GM19455 (cell line): Measurements from ENCODE around the gene LMTK2.

Source experiments
- ATAC-seq: cut with Tn5 transposase; IDR thresholded peaks from one replicate; pipeline ENCODE4 v1.9.1; 2021; ENCODE audit not compliant: unreplicated experiment

LMTK2 gene

GRCh38 chr7:98106647-98107312 is at the start of gene LMTK2:
Gene LMTK2, plus strand, starts transcription at chr7:98106862. Its CDS starts 316 bp downstream, at chr7:98107178.
- peak; percentile 100 for ATAC-seq

GRCh38 chr7:98057157-98057556 is 49.5 kb upstream of the LMTK2 start:
- no peak for ATAC-seq

DNA sequence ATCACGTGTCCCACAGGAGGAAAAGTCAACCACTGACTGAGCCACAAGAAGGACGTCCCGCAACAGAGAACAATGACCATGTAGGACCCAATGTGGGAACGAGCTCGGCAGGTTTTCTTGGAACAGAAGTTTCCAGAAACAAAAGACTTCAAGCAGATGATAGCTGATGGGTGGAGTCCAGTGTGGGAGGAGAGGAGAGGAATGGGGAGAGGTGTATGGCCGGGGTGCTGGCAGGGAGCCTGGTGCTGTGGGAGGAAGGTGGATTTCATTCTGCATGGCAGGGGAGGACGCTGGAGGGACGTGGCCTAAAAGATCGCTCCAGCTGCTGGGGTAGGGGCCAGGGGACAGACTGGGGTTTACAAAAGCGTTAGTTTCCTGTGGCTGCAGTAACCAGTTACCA is 48.5 kb upstream of the LMTK2 start:
- ATAC-seq: no peak

GRCh38 chr7:98064233-98064632 is 42.4 kb upstream of the LMTK2 start:
- ATAC-seq: no peak

GRCh38 chr7:98066208-98066607 is 40.5 kb upstream of the LMTK2 start:
- no peak for ATAC-seq

GRCh38 chr7:98066934-98067507 is 39.6 kb upstream of the LMTK2 start:
- ATAC-seq: no peak

GRCh38 chr7:98073047-98073446 is 33.6 kb upstream of the LMTK2 start:
- no peak for ATAC-seq

DNA sequence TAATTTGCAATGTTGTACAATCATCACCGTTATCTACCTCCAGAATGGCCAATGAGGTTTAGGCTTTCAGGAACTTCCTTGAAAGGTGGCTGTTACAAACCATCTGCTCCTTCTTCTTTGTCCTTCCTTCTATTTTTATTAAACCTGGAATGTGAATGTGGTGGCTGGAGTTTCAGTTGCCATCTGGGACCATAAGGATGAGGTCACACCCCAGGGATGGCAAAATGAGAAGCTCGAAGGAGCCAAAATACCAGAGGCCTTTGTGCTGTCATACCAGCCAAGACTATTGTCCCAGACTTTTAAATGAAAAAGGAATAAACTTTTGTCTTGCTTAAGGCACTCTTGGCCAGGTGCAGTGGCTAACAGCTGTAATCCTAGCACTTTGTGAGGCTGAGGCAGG is 30.9 kb upstream of the LMTK2 start:
- no peak for ATAC-seq

DNA sequence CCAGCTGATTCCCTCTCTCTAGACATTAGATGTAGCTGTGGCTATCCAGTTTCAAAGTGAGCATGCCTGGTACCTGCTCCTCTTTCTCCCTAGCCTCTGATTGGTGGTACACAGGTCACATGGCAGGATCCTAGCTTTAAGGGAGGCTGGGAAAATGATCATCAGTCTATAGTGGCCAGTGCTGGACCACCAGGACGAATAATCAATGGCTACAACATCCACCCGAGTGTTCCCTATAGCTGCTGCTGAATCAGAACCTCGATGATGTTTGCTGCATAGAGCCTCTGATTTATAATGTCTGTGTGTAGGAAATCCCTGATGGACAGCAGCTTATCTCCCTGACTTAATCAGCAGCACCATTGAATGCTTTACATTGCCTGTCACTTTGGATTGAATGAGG is 28.9 kb upstream of the LMTK2 start:
- ATAC-seq: no peak

- no peak for ATAC-seq
These were observed 28.3 kb upstream of the LMTK2 start for GRCh38 chr7:98078197-98078870.

DNA sequence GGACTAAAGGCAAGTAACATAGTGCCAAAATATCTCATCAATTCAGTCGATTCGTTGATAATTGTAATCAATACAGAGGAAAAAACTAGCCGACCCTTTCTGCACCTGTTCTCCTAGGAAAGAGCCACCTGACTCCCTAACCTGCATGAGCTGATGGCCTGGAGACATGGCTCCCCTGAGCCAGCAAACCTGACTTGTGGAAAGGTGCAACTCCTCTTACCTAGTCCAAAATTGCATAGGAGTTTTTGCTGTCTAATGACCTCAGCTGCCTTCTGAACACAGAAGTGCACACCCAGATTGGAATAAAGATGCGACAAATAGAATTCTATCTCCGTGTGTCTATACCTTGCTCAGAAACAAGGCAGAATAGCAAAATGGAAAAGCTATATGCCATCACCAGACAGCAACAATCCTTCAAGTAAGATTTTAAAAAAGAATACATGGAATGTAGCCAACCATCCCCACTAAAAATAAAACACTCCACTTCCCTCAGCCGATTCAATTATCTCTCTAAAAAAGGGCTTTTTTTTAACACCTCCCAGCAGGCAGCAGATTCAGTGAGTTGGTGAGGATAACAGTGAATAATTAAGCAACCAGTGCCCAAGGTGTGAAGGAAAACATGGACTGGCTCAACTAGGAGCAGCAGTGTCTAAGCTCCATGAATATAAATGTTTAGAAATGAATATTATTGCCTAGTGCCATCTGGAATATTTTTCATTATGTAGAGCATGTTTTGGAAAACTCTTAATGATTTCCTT is 26.6 kb upstream of the LMTK2 start:
- ATAC-seq: no peak

GRCh38 chr7:98081319-98081718 is 25.3 kb upstream of the LMTK2 start:
- no peak for ATAC-seq

DNA sequence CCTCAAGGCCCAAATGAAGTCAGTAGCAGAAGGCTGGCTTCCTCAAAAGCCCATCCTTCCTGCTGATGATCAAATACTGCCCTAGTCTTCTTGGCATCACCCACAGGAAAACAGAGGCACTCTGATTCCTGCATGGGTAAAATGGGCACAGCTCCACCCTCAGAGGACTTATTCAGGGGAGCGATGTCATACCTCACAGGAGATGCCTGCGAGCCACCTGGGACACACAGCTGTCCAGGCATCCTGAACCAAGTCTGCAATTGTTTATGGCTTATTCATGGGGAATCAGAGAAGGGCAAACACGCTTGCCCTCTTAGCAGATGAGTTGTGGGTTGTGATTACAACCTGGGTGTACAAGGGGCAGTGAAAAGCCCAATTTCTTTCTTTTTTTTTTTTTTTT is 22.0 kb upstream of the LMTK2 start:
- no peak for ATAC-seq

- ATAC-seq: no peak
These were observed 21.0 kb upstream of the LMTK2 start for GRCh38 chr7:98085674-98086073.

DNA sequence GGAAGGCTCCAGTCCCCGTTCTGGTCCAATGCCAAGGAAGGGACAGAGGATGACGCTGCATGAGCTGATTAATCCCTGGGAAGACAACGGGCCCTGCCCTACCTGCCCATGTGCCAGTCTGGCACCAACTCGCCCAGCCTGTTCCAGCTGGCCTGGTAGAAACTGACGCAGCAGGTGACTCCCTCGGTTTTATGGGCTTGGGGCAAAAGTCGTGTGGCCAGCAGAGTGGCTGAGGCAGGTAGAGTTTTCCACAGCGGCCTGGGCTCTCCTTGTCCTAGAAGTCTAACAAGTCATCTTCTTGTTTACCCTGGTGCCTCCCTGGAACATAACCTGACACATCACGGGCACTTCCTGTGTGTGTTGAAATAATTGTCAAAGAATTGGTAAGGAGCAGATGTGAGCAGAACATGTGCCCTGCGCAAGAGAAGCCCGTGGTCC is 20.4 kb upstream of the LMTK2 start:
- ATAC-seq: no peak

GRCh38 chr7:98088109-98088508 is 18.6 kb upstream of the LMTK2 start:
- no peak for ATAC-seq

DNA sequence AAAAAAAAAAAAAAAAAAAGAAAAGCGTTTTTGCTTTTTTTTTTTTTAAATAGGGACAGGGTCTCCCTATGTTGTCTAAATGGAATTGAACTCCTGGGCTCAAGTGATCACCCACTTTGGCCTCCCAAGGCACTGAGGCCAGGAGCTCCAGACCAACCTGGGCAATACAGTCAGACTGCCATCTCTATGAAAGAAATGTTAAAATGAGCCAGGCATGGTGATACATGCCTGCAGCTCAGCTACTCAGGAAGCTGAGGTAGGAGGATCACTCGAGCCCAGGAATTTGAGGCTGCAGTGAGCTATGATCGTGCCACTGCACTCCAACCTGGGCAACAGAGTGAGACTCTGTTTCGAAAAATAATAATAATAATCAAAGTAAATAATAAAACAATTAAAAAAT is 16.5 kb upstream of the LMTK2 start:
- ATAC-seq: no peak

DNA sequence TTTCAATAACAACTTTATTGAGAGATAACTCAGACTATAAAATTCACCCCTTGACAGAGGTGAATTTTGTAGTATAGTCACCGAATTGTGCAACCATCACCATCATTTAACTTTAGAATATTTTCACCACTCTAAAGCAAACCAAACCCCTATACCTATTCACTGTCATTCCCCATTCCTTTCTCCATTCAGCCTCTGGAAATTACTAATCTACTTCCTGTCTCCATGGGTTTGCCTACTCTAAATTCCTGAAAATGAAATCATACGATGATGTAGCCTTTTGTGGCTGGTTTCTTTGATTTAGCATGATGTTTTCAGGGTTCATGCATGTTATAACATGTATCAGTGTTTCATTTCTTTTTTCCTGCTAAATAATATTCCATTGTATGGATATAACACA is 15.6 kb upstream of the LMTK2 start:
- no peak for ATAC-seq

DNA sequence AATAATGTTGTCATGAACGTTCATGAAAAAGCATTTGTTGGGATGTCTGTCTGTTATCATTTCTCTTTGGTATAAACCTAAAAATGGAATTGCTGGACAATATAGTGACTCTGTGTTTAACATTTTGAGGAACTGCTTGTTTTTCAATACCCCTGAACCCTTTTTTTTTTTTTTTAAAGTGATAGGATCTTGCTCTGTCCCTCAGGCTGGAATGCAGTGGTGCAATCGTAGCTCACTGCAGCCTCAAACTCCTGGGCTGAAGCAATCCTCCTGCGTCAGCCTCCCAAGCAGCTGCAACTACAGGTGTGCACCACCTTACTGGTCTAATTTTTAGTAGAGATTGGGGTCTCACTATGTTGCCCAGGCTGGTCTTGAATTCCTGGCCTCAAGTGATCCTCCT is 15.1 kb upstream of the LMTK2 start:
- ATAC-seq: no peak

- no peak for ATAC-seq
These were observed 9.5 kb upstream of the LMTK2 start for GRCh38 chr7:98097042-98097645.

DNA sequence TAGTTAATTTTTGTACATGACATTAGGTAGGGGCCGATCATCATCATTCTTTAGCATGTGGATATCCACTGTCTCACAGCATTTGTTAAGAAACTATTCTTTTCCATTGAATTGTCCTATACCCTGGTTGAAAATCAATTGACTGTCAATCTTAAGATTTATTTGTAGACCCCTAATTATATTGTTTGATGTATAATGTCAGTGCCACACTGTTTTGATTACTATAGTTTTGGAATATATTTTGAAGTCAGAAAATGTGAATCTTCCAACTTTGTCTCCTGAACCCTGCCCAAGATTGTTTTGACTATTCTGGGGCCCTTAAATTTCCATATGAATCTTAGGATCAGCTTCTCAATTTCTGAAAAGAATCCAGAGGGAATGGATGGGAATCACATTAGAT is 6.6 kb upstream of the LMTK2 start:
- ATAC-seq: no peak
